ENCODE measurements around the gene OLFML2A.
A peak's percentile ranks its signal among the peaks of the same experiment; 100 is the strongest.

The OLFML2A gene

DNA sequence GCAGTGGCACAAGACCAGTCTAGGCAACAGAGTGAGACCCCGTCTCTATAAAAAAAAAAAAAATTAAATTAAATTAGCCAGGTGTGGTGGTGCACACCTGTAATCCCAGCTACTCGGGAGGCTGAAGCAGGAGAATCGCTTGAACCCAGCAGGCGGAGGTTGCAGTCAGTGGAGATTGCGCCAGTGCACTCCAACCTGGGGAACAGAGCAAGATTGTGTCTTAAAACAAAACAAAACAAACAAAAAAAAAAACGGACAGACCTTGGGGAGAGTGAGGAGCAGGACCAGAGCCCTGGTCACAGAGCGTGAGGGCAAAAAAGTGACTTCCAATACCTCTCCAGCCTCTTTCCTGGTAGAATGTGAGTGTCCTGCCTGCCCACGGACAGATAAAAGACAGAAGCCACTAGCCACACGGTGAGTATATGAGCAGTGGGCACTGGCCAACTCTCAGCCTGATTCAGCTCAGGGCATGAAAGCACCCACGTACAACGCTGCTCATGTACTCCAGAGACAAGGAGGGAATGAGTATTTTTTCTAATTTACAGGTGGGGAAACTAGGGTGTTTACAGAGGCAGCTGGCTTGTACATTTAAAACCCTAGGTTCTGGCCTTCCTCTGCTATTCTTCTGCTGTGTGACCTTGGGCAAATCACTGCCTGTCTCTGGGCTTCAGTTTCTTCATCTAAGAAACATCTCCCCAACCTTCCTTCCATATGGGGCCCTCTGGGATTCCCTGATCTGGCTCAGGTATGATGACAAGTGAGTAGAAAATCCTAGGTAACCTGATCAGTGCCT, 1.8 kb downstream of the OLFML2A start:
- no peak for DNase-seq (ENCODE audit: low read depth, low spot score)

DNA sequence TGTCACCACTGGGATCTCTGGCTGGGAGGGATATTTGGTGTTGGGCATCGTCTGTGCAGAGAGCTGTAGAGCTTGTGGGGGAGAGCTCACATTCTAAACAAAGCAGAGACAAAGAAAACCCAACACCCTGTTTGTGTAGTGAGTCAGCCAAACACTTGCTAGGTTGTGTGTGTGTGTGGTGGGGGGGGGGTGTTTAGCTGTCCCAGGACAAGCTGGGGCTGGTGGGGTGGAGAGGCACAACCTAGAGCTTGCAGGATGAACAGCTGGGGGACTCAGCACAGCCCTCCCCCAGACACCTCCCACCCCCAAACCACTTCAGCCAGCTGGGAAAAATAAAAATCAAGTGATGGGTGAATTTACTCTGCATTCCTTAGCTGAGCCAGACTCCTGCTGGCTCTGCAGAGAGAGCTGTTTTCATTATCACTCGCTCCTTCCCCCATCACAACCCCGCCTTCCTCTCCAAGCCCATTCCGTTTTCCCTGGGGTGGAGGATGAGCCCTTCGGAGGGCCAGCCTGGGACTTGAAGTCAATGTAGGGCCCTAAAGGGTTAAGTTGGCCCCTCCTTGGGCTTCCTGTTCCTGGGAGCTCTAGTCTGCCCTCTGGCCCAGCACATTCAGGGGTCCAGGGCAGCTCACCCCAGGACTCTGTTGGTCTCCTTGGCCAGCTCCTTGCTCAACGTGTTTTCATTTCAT, 2.6 kb downstream of the OLFML2A start:
- peak; percentile 94 for DNase-seq (ENCODE audit: low read depth, low spot score)

DNA sequence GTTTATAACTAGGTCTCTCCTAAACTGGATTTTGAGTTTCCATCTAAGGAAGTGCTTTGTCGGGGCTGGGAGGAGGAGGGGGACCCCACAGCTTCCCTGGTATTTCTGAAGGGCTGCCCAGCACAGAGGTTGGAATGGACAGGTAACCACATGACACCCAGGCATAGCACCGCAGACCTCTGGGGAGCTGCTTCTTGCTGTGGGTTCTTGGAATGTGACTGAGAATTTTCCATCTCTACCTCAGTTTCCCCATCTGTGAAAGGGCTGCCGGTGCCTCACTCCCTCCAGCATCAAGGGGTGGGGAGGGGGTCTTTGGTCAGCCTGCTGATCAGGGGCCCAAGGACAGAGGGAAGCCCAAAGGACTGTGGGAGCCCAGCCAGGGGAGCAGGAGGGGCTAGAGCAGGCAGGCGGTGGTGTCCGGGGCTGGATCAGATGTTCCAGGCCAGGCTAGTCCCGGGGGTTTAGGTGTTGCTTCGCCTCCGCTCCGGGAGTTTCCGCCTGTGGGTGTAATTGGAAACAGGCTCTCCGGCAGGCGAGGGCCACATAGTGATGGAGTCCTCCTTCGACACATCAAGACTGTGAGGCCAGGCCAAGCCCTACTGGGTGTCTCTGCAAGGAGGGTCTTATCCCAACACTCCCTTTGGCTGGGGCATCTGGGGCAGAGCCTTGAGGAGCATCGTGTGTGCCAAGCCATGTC, 3.3 kb downstream of the OLFML2A start:
- peak; percentile 62 for DNase-seq (ENCODE audit: low read depth, low spot score)

DNA sequence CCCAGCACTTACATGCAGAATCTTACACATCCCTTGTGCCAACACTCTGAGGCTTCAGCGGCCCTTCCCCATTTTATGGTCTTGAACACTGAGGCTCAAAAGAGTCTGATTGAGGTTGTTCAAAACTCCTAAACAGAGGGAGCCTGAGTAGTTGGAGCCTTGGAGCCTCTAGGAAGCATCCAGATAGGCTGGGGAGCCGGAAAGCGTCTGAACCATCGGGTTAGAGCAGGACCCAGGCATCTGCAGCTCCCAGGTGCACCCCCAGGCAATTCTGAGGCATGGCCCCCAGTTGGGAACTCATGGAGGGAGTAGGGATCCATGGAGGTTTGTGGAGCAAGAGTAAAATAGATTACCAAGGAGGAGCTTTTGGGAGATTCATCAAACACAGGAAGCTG, 3.8 kb downstream of the OLFML2A start:
- DNase-seq (ENCODE audit: low read depth, low spot score): no peak

DNA sequence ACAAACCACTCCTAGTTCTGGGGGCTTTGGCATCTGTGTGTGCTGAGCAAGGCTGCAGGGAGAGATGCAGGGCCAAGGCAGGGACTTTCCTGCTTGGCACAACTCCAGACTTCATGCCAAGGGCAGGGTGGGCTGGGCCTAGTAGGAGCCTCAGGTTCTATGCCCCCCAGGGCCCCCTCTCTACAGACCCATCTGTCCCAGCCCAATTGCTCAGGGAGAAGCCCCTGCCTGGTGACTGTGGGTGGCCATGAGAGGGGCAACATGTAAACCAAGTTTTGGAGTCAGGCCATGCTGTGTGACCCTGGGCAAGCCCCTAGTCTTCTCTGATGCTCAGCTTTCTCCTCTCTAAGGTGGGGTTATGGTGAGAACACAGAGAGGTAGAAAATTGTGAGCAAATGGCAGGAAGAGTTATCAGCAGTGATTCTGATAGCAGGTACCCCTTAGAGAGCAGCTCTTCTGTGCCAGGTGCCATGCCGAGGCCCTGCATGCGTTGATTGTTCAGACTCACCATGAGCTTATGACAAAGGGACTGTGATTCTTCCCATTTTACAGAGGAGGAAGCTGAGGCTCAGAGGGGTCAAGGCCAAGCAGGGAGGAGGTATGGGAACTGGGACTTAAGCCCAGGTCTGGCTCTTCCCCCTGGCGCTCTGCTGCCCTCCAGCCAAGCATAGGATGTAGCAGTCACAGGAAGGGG, 5.2 kb downstream of the OLFML2A start:
- no peak for DNase-seq (ENCODE audit: low read depth, low spot score)

DNA sequence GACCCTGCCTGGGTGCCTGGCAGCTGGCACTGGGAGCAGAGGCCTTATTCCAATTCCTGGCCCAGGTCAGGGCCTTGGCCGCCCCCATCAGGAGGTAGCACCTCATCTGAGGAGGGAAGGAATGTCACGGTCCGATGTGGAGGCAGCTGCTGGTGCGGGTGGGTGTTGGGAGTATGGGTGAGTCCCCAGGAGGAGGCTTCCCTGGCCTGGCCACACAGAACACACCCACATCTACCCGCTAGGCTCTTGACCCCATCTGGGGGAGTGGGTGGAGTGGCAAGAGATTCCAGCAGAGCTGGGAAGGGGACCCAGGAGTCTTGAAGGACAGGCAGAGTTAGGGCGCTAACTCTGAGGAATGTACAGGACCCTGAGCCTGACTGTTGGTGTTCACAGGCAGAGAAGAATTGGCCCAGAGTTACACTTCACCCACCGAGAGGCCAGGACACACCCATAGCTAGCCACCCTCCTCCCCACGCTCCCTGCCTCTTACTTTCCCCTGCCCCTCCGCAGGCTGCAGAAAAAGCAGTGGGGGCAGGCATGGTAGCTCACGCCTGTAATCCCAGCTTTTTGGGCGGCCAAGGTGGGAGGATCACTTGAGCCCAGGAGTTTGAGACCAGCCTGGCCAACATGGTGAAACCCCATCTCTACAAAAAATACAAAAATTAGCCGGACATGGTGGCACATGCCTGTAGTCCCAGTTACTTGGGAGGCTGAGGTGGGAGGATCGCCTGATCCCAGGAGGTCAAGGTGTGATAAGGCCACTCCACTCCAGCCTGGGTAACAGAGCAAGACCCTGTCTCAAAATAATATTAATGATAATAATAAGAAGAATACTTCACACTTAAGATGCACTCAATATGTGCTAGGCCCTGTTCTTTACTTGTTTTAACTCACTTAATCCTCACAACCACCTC, 6.0 kb downstream of the OLFML2A start:
- DNase-seq (ENCODE audit: low read depth, low spot score): no peak

DNA sequence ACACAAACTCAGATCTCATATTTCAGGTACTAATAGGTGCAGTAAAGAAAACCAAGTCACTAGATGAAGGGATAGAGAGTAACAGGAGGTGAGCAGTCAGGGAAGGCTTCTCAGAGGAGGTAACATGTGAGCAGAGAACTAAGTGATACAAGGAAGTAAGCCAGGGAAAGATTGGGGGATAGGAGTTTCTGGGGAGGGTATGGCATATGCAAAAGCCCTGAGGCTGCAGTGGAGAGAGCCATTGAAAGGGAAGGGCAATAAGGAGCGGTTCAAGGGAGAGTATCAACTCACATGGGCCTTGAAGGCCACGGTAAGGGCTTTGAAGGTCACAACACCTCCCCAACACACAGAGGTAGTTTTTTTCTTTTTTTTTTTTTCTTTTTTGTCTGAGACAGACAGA, 6.9 kb downstream of the OLFML2A start:
- no peak for DNase-seq (ENCODE audit: low read depth, low spot score)

DNA sequence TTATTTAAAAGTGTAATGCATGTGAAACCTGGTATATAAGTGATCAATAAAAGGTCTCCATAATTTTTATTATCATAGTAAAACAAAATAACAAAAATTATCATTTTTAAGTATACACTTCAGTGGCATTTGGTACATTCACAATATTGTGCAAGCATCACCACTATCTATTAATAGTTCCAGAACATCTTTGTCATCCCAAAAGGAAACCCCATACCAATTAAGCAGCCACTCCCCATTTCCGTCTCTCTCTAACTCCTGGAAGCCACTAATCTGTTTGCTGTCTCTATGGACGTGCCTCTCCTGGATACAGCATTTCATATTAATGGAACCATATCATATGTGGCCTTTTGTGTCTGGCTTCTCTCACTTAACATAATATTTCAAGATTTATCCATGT, 7.6 kb downstream of the OLFML2A start:
- no peak for DNase-seq (ENCODE audit: low read depth, low spot score)

DNA sequence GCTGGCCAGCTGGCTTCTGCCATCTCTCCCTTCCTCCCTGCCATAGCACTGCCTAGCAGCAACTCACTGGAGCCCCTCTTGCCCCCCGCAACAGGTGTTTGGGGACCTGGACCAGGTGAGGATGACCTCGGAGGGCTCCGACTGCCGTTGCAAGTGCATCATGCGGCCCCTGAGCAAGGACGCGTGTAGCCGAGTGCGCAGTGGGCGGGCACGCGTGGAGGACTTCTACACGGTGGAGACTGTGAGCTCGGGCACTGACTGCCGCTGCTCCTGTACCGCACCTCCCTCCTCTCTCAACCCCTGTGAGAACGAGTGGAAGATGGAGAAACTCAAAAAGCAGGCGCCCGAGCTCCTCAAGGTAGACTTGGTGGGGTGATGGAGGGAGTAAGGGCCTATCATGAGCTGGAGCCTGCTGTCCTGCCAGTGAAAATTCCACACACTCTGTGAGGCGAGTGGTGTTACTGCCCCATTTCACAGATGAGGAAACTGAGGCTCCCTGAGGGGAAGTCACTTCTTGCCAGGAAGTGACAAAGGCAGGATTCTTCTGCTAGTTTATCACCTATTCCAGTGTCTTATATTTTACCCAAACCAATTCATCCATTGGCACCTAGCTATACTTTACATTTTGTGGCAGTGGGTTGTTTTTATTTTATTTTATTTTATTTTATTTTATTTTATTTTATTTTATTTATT, 10.1 kb downstream of the OLFML2A start:
- no peak for DNase-seq (ENCODE audit: low read depth, low spot score)

DNA sequence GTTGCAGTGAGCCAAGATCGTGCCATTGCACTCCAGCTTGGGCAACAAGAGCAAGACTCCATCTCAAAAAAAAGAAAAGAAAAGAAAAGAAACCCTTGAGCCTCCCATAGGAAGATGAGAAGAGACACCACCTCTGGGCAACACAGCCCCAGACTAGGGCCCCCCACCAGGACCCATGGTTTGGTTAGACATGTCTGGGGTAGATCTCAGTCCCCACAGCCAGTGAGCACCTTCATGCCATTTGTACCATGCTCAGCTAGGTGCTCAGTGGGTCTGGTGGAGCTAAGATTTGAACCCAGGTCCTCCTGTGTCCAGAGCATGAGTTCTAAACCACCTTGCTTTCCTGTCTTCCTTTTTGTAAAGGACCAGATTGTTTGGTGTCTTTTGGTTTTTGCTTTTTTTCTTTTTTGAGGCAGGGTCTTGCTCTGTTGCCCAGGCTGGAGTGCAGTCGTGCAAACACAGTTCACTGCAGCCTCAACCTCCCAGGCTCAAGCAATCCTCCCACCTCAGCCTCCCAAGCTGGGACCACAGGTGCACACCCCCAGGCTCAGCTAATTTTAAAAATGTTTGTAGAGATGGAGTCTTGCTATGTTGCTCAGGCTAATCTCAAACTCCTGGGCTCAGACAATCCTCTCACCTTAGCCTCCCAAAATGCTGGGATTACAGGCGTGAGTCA, 11.7 kb downstream of the OLFML2A start:
- no peak for DNase-seq (ENCODE audit: low read depth, low spot score)

DNA sequence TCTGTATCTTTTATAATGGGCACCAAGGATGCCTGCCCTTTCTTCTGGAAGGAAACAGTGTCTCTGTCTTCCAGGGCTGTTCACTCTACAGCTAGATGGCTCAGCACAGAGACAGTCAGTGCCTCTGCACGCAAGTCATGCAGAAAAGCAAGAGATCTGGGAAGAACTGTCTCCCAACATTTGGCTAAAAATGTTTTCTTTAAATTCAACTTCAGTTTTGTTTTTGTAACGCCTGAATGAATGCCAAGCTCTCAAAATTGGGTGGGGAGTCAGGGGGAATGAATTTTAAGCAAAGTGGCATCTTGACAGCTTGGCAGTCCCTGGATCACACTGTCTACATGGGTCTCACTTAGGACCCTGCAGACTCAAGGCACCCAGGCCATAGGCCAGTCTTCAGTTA, 12.6 kb downstream of the OLFML2A start:
- no peak for DNase-seq (ENCODE audit: low read depth, low spot score)

DNA sequence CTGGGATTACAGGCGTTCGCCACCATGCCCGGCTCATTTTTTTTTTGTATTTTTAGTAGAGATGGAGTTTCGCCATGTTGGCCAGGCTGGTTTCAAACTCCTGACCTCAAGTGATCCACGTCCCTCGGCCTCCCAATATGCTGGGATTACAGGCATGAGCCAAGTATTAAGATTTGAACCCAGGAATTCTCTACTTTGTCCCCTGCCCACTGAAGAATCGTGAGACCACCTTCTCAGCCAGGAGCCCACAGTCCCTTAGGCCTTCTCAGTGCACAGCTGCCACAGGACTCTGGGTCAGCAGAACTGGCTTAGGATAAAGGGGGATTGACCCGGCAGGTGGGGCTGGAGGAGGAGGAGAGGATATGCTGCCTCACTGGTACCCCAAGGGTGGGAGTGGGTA, 13.4 kb downstream of the OLFML2A start:
- no peak for DNase-seq (ENCODE audit: low read depth, low spot score)

DNA sequence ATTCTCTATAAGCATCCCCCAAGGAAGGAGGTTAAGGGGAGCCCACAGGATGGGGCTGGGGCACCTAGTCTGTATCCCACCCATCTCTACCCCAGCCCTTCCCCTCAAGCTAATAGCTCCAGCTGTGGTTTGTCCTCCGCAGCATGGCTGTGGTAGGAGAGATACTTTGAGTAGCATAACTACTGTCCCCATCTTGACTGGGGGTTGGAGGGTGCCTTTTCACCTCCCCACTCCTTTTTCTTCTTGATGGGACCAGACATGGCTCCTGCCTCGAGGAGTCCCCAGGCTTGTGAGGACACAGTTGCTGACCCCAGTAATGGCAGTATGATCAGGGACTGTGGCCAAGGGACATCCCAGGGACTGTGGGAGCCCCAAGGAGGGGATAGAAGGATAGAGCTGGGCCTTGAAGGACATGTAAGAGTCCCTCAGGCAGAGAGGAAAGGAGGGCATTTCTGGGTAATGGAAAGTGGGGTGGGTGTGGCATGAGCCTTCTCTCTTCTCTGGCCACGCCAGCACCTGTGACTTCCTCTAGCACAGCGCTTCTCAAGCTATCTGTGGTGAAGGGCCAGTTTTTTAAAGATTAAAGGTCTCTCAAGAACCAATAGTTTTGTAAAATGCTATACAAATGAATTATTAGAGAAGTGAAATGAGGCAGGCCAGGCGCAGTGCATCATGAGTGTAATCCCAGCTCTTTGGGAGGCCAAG, 14.0 kb downstream of the OLFML2A start:
- no peak for DNase-seq (ENCODE audit: low read depth, low spot score)

DNA sequence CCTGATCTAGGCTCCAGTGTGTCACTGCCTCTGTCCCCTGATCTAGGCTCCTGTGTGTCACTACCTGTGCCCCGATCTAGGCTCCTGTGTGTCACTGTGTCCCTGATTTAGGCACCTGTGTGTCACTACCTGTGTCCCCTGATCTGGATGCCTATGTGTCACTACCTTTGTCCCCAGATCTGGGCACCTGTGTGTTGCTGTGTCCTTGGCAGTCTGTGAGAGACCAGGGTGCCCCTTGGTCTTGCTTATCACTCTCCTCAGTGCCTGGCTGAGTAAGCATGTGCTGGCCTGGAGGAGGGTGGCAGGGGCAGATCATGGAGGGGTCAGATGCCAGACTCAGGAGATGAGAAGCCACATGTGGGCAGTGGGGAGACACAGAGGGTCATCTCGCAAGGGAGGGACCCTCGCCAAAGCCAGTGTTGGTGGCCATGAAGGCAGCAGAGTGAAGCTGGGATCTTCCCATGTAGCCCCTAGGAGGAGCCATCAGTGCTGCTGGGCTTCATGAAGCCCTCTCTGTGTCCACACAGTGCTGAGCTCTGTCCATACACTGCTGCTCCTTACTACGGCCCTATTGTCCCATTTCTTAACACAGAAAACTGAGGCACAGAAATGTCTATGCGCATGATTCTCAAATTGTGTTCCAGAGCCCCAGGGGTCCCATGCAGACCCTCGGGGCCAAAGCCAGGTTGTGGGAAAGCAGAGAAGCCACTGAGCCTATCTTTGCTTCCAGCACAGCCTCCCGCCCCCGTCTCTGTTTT, 15.5 kb downstream of the OLFML2A start:
- no peak for DNase-seq (ENCODE audit: low read depth, low spot score)

DNA sequence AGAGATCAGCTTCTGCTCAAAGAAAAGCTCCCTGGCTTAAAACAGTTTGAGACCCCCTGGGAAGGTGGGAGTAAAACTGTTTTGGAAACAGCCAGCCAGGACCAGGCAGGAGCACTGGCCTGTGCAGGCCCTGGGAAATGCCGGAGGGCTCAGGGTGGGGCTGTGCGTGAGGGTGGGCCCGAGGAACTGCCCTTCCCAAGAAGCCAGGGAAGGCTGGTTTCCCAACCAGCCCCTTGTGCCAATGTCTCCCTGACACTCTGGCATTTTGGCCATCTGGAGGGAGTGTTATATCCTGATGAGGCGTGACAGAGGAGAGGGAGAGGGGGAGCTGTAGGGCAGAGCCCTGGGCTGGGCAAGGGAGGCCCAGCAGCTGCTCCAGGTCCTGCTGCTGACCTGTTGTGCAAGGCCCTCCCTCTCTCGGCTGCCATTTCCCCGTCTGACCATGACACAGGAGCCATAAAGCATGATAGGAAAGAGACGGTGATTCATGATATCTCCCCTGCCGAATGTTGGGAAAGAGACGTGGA, 16.1 kb downstream of the OLFML2A start:
- no peak for DNase-seq (ENCODE audit: low read depth, low spot score)

DNA sequence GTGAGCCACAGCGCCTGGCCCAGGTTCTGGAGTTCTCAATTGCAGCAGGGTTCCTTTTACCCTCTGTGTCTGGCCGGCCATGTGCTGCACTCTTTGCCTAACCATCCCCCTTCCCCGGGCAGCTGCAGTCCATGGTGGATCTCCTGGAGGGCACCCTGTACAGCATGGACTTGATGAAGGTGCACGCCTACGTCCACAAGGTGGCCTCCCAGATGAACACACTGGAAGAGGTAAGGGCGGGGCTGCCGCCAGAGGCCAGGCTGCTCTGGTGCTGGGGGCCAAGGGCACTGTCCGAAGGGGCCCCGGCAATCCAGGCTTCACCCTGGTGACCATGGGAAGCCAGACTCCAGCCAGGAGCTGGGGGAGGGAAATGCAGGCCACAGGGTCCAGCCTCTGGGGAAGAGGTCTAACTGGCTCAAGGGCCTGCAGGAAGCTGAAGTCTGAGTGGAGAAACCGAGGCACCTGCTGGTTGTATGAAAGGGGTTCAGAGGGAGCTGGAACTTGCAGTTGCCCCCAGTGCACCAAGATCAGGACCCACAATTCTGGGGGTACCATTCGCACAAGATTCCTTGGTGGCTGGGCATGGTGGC, 18.1 kb downstream of the OLFML2A start:
- no peak for DNase-seq (ENCODE audit: low read depth, low spot score)

DNA sequence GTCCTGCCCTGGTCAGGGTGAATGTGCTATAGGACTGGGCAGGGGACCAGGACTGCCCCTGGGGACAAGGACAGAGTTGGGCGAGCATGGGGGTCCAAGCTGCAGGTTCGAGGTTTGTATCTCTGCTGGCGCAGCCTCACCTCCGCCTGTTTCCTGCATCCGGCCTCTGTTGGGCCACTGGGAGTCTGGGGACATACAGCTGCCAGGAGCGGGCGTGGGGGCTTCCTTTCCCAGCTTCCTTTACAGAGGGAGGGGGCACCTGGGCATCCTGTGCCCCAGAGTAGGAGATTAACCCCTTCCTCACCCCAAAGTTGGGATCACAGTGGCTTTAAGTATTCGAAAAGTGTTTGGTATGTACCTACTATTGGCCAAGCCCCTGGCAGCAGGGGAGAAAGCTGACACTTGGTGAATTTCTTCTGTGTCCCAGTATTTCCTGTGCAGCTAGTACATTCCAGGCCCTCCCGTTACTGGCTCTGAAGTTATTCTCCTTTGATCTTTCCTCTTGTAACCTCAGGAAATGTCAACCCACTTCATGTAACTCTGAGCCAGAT, 19.0 kb downstream of the OLFML2A start:
- DNase-seq (ENCODE audit: low read depth, low spot score): peak; percentile 66
